Adipocyte (in vitro differentiated cells): Measurements from ENCODE around the gene ARPC5L.

Experiments used
- DNase-seq: peaks from one replicate; pipeline ENCODE4 v3.0.0-alpha.2; 2015; ENCODE audit warnings: low read depth
- H3K27me3 ChIP-seq: replicated peaks from 2 replicates; pipeline ENCODE4 v1.7.0; 2013; ENCODE audit warnings: mild to moderate bottlenecking, low read length, moderate library complexity; ENCODE audit not compliant: control insufficient read depth, insufficient read depth
- H3K36me3 ChIP-seq: 2 replicates; pipeline ENCODE4 v1.7.0; 2013; ENCODE audit warnings: low read length, mild to moderate bottlenecking, moderate library complexity; ENCODE audit not compliant: control insufficient read depth, insufficient read depth, severe bottlenecking
- H3K4me1 ChIP-seq: 2 replicates; pipeline ENCODE4 v1.7.0; 2013; ENCODE audit warnings: mild to moderate bottlenecking, low read length, moderate library complexity; ENCODE audit not compliant: control insufficient read depth, insufficient read depth
- H3K4me3 ChIP-seq: 2 replicates; pipeline ENCODE4 v1.7.0; 2013; ENCODE audit warnings: mild to moderate bottlenecking, low read length, moderate library complexity
- H3K9ac ChIP-seq: 2 replicates; pipeline ENCODE4 v1.7.0; 2013; ENCODE audit warnings: mild to moderate bottlenecking, low read length, moderate library complexity
- H3K9me3 ChIP-seq: 2 replicates; pipeline ENCODE4 v1.7.0; 2013; ENCODE audit warnings: mild to moderate bottlenecking, low read length, moderate library complexity; ENCODE audit not compliant: control insufficient read depth

Gene ARPC5L

GRCh38 chr9:124884376-124884775, 22.4 kb downstream of the ARPC5L start:
- Histone ChIP-seq H3K36me3 (peaks cover 82% of the 10 kb centered on the region), H3K4me3 (no peak overlapping the region), H3K27me3 (no peaks in the 10 kb centered on the region), H3K9ac (no peak overlapping the region), H3K4me1 (no peaks in the 10 kb centered on the region), H3K9me3 (no peaks in the 10 kb centered on the region)
- no peak for DNase-seq

GRCh38 chr9:124885551-124885950, 23.6 kb downstream of the ARPC5L start:
- no peaks in the 10 kb centered on the region for H3K27me3 ChIP-seq
- no peak for DNase-seq
- no peak overlapping the region for H3K9ac ChIP-seq
- H3K9me3 ChIP-seq, result no peaks in the 10 kb centered on the region
- H3K36me3 ChIP-seq, result peaks cover 82% of the 10 kb centered on the region
- no peaks in the 10 kb centered on the region for H3K4me1 ChIP-seq
- H3K4me3 ChIP-seq, result no peak overlapping the region

GRCh38 chr9:124886461-124886860, 24.5 kb downstream of the ARPC5L start:
- Histone ChIP-seq H3K36me3 (peaks cover 82% of the 10 kb centered on the region), H3K27me3 (no peaks in the 10 kb centered on the region), H3K4me1 (no peaks in the 10 kb centered on the region), H3K9ac (no peak overlapping the region), H3K9me3 (no peaks in the 10 kb centered on the region), H3K4me3 (no peak overlapping the region)
- DNase-seq, result no peak

GRCh38 chr9:124886866-124887492, 25.0 kb downstream of the ARPC5L start:
- Histone ChIP-seq H3K4me3 (no peak overlapping the region), H3K36me3 (peaks cover 77% of the 10 kb centered on the region), H3K9me3 (no peaks in the 10 kb centered on the region), H3K27me3 (no peaks in the 10 kb centered on the region), H3K4me1 (no peaks in the 10 kb centered on the region), H3K9ac (no peak overlapping the region)
- no peak for DNase-seq

DNA sequence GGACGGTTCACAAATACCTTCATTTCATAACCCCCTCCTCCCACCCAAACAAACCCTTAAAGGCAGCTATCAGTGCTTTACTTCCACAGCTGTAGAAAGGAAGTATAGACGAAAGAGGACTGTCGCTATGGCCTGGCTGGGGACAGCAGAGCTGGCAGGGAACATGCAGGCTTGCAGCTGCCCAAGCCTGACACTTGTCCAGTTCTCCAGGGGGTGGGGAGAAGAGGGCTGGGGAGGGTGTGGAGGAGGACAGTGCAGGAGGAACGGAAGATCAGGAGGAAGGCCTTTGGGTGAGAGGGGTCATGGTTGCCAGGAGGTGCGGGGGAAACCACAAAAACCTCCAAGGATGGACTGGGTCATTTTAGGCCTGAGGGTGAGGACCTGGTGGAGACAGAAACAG, 25.9 kb downstream of the ARPC5L start:
- H3K27me3 ChIP-seq, result no peaks in the 10 kb centered on the region
- DNase-seq, result no peak
- H3K36me3 ChIP-seq, result peaks cover 73% of the 10 kb centered on the region
- no peaks in the 10 kb centered on the region for H3K4me1 ChIP-seq
- no peaks in the 10 kb centered on the region for H3K9me3 ChIP-seq
- no peak overlapping the region for H3K4me3 ChIP-seq
- H3K9ac ChIP-seq, result no peak overlapping the region

DNA sequence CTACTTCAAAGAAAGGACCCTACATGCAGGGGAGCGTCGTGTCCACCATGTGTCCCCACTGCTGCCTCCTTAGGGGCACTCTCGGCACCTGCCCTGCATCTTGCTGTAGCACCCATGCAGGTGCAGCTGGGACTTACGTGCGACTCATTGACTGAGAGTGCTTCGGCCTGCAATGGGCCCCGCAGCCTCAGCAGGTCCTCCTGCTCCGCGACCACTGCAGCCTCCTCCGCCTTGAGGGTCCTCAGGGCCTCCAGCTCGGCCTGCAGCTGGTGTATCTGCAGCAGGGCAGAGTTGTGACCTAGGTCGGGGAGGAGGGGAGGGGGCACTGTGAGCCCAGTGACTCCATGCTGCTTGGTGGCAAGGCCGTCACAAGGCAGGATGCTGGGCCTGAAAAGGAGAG, 27.1 kb downstream of the ARPC5L start:
- H3K9ac ChIP-seq, result no peak overlapping the region
- no peaks in the 10 kb centered on the region for H3K4me1 ChIP-seq
- DNase-seq, result no peak
- no peak overlapping the region for H3K4me3 ChIP-seq
- no peaks in the 10 kb centered on the region for H3K27me3 ChIP-seq
- H3K36me3 ChIP-seq, result peaks cover 85% of the 10 kb centered on the region
- H3K9me3 ChIP-seq, result no peaks in the 10 kb centered on the region

- Histone ChIP-seq H3K36me3 (peaks cover 78% of the 10 kb centered on the region), H3K9me3 (no peaks in the 10 kb centered on the region), H3K9ac (no peak overlapping the region), H3K27me3 (no peaks in the 10 kb centered on the region), H3K4me3 (no peak overlapping the region), H3K4me1 (peaks cover 3% of the 10 kb centered on the region)
- no peak for DNase-seq
Measured at GRCh38 chr9:124890179-124890578, 28.2 kb downstream of the ARPC5L start.

DNA sequence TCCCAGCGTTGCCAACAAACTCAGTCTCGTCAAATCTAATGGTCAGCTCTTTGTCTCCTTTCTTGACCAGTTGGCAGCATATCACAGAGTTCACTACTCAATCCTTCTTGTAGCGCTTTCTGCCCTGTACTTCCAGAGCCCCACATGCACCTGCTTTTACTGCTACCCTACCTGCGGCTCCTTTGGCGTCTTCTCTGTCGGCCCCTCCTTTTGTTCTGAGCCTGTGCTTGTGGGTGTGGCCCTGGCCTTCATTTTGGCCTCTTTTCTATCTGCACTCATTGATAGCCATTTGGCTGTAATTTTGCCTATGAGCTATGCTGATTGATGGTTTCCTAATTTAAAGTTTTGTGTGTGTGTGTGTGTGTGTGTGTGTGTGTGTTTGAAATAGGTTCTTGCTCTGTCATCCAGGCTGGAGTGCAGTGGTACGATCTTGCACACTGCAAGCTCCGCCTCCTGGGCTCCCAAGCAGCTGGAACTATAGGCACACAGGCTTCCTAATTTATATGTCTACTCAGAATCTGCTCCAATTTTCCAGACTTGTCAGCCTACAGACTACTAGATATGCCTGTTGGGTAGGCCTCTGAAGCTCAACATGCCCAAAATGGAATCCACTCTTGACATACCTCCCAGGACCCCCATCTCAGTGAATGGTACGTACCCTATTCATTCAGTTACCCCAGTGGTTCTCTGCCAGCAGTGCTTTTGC, 32.3 kb downstream of the ARPC5L start:
- H3K4me1 ChIP-seq, result peaks cover 3% of the 10 kb centered on the region
- peak overlapping the region; percentile 21 for H3K9ac ChIP-seq
- no peak overlapping the region for H3K4me3 ChIP-seq
- no peak for DNase-seq
- H3K36me3 ChIP-seq, result peaks cover 71% of the 10 kb centered on the region
- no peaks in the 10 kb centered on the region for H3K27me3 ChIP-seq
- no peaks in the 10 kb centered on the region for H3K9me3 ChIP-seq

DNA sequence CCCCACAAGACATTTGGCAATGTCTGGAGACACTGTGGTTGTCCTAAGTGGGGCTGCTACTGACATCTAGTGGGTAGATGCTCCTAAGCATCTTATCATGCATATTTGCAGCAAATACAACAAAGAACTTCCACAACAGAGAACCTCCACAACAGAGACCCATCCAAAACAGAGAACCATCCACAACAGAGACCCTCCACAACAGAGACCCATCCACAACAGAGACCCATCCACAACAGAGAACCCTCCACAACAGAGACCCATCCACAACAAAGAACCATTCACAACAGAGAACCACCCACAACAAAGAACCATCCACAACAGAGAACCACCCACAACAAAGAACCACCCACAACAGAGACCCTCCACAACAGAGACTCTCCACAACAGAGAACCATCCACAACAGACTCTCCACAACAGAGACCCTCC, 32.8 kb downstream of the ARPC5L start:
- H3K4me3 ChIP-seq, result no peak overlapping the region
- peak; percentile 55 for DNase-seq
- no peaks in the 10 kb centered on the region for H3K9me3 ChIP-seq
- peaks cover 3% of the 10 kb centered on the region for H3K4me1 ChIP-seq
- peak overlapping the region; percentile 21 for H3K9ac ChIP-seq
- H3K36me3 ChIP-seq, result peaks cover 71% of the 10 kb centered on the region
- no peaks in the 10 kb centered on the region for H3K27me3 ChIP-seq

DNA sequence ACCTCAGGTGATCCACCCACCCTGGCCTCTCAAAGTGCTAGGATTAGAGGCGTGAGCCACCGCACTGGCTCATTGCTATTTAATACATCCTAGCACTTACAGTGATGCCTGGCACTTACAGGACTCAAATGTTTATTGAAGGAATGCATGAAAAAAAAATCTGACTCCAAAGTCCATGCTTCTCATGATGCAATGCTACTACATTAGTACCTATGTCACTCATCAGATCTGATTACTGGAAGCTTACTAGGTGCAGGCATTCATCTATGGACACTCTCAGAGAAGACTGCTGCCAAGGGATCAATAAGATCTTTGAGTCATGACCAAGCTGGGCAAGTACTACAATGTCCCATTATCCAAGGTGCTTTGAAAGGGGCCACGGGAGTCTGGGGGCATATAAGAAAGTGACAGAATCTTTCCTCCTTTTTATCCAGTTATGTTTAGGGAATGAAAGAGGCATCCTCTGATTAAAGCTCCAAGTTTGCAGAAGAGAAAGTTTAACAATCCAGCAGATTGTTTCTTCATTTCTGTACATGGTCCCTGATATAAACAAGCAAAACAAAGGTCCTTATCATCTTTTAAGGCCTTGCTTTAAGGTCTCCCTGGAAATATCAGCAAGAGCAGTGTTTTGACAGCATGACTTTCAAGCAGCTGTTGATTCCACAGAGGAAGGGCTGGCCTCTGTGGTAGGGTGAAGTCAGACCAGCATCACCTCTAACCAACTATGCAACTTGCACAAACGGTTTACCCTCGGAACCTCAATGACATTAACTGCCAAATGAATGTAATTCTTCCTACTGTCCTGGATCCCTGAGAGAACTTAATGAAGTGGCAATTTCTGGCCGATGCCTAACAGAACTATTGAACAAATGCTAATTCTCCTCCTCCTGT, 35.9 kb downstream of the ARPC5L start:
- Histone ChIP-seq H3K4me1 (peaks cover 8% of the 10 kb centered on the region), H3K9me3 (no peaks in the 10 kb centered on the region), H3K4me3 (no peak overlapping the region), H3K36me3 (peaks cover 57% of the 10 kb centered on the region), H3K27me3 (no peaks in the 10 kb centered on the region), H3K9ac (no peak overlapping the region)
- no peak for DNase-seq

GRCh38 chr9:124899845-124900244, 37.9 kb downstream of the ARPC5L start:
- Histone ChIP-seq H3K4me1 (peaks cover 5% of the 10 kb centered on the region), H3K36me3 (peaks cover 44% of the 10 kb centered on the region), H3K9ac (no peak overlapping the region), H3K4me3 (no peak overlapping the region), H3K9me3 (no peaks in the 10 kb centered on the region), H3K27me3 (no peaks in the 10 kb centered on the region)
- DNase-seq, result no peak
